ENCODE measurements around the gene ZNF648.
"Not testable (repeated sequence)": the region's sequence is repeated elsewhere in the genome, so short reads cannot be mapped to it uniquely, and the experiment has no call there.

ZNF648 gene

DNA sequence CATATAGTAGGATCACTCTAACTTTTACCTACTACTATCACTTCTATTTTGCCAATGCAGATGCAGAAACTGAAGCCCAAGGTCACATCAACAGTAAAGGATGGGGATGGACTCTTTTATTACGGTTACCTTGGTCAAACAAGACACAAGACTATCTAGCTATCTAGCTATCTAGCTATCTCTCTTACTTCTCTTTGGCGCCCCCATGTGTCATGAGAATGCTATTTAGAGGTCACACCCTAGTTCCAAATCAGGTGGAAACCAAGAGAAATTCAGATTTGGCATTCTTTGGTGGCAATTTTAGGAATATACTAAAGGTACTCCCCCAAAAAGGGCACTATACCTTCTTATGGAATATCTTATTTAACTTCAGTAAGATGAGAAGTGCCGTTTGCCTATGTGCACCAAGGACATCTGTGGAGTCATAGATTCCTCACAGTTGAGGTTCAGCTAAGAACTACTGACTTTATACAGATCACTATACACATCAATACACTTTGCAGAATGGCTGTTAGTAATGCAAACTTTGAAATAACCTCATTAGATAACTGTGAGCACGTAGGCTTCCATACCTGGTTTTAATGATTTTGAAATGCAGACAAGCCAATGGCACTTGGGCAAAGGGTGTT, 6.7 kb downstream of the ZNF648 start:
- Histone ChIP-seq H3K4me1 (ENCODE audit: control insufficient read depth, insufficient read depth, low read length) (no peaks in the 10 kb centered on the region), H3K36me3 (ENCODE audit: control insufficient read depth, insufficient read depth, low read length) (no peaks in the 10 kb centered on the region), H3K9me3 (ENCODE audit: control insufficient read depth, insufficient read depth, low read depth, low read length) (no peaks in the 10 kb centered on the region), H3K9ac (ENCODE audit: low read length) (no peak overlapping the region), H3K27me3 (ENCODE audit: control insufficient read depth, insufficient read depth, low read length) (peaks cover 10% of the 10 kb centered on the region; the same call in 1 of the 2 replicates), H3K27ac (ENCODE audit: low read depth, low read length) (no peak overlapping the region), H3K4me3 (ENCODE audit: low read depth, low read length) (no peak overlapping the region)

- Histone ChIP-seq H3K36me3 (ENCODE audit: control insufficient read depth, insufficient read depth, low read length) (no peaks in the 10 kb centered on the region), H3K27ac (ENCODE audit: low read depth, low read length) (no peak overlapping the region), H3K9me3 (ENCODE audit: control insufficient read depth, insufficient read depth, low read depth, low read length) (no peaks in the 10 kb centered on the region), H3K4me3 (ENCODE audit: low read depth, low read length) (no peak overlapping the region), H3K27me3 (ENCODE audit: control insufficient read depth, insufficient read depth, low read length) (peaks cover 10% of the 10 kb centered on the region; the same call in 1 of the 2 replicates), H3K4me1 (ENCODE audit: control insufficient read depth, insufficient read depth, low read length) (no peaks in the 10 kb centered on the region), H3K9ac (ENCODE audit: low read length) (no peak overlapping the region)
Observed at GRCh38 chr1:182052355-182052754, 9.2 kb downstream of the ZNF648 start.

- Histone ChIP-seq H3K9me3 (ENCODE audit: control insufficient read depth, insufficient read depth, low read depth, low read length) (peaks cover under 1% of the 10 kb centered on the region; the same call in 1 of the 2 replicates), H3K27me3 (ENCODE audit: control insufficient read depth, insufficient read depth, low read length) (peaks cover 10% of the 10 kb centered on the region; the same call in 1 of the 2 replicates), H3K4me3 (ENCODE audit: low read depth, low read length) (no peak overlapping the region), H3K36me3 (ENCODE audit: control insufficient read depth, insufficient read depth, low read length) (no peaks in the 10 kb centered on the region), H3K9ac (ENCODE audit: low read length) (no peak overlapping the region), H3K27ac (ENCODE audit: low read depth, low read length) (no peak overlapping the region), H3K4me1 (ENCODE audit: control insufficient read depth, insufficient read depth, low read length) (no peaks in the 10 kb centered on the region)
Observed at GRCh38 chr1:182051938-182052337, 9.6 kb downstream of the ZNF648 start.

- Histone ChIP-seq H3K27me3 (ENCODE audit: control insufficient read depth, insufficient read depth, low read length) (no peaks in the 10 kb centered on the region), H3K36me3 (ENCODE audit: control insufficient read depth, insufficient read depth, low read length) (no peaks in the 10 kb centered on the region), H3K4me3 (ENCODE audit: low read depth, low read length) (no peak overlapping the region), H3K9ac (ENCODE audit: low read length) (no peak overlapping the region), H3K4me1 (ENCODE audit: control insufficient read depth, insufficient read depth, low read length) (no peaks in the 10 kb centered on the region), H3K9me3 (ENCODE audit: control insufficient read depth, insufficient read depth, low read depth, low read length) (peaks cover 11% of the 10 kb centered on the region; the same call in 1 of the 2 replicates), H3K27ac (ENCODE audit: low read depth, low read length) (no peak overlapping the region)
Observed at GRCh38 chr1:182050481-182051448, 10.7 kb downstream of the ZNF648 start.

DNA sequence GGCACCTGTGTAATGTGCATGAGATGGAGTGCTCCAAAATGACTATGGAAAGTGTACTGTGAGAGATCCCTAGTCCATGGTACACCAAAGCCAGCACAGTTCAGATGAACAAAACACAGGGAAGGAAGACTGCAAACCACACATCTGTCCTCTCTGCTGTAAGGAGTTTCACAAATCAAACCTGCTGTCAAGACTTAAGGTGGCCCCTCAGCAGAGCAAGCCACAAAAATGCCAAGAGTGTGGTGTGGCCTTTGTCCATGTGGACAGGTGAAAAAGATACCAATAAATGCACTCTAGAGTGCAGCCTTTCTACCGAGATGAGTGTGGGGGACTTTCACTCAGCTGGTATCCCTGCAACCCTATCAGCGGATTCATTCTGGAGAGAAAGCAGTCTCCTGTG, 12.9 kb downstream of the ZNF648 start:
- H3K9ac ChIP-seq (ENCODE audit: low read length) = no peak overlapping the region
- no peaks in the 10 kb centered on the region for H3K4me1 ChIP-seq (ENCODE audit: control insufficient read depth, insufficient read depth, low read length)
- H3K36me3 ChIP-seq (ENCODE audit: control insufficient read depth, insufficient read depth, low read length) = no peaks in the 10 kb centered on the region
- no peaks in the 10 kb centered on the region for H3K27me3 ChIP-seq (ENCODE audit: control insufficient read depth, insufficient read depth, low read length)
- H3K9me3 ChIP-seq (ENCODE audit: control insufficient read depth, insufficient read depth, low read depth, low read length) = peaks cover 19% of the 10 kb centered on the region
- H3K27ac ChIP-seq (ENCODE audit: low read depth, low read length) = no peak overlapping the region
- no peak overlapping the region for H3K4me3 ChIP-seq (ENCODE audit: low read depth, low read length)

DNA sequence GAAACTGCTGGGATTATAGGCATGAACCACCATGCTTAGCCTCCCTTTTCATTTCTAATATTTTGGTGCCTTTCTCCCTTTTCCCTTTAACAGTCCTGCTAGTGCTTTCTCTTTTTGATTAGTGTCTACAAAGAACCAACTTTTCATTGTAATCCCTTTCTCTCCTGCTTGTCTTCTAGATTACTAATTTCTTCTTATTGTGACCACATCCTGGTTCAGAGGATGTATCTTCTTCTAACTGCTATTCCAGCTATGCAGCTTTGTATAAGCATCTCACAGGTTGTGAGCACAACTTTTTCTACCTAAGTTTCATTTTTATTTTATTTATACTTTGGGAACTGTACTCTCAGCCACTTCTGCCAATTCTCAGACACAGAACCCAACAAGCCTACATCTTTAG, 14.7 kb downstream of the ZNF648 start:
- no peaks in the 10 kb centered on the region for H3K4me1 ChIP-seq (ENCODE audit: control insufficient read depth, insufficient read depth, low read length)
- peaks cover 19% of the 10 kb centered on the region for H3K9me3 ChIP-seq (ENCODE audit: control insufficient read depth, insufficient read depth, low read depth, low read length)
- H3K36me3 ChIP-seq (ENCODE audit: control insufficient read depth, insufficient read depth, low read length) = no peaks in the 10 kb centered on the region
- H3K4me3 ChIP-seq (ENCODE audit: low read depth, low read length) = no peak overlapping the region
- no peak overlapping the region for H3K9ac ChIP-seq (ENCODE audit: low read length)
- no peak overlapping the region for H3K27ac ChIP-seq (ENCODE audit: low read depth, low read length)
- H3K27me3 ChIP-seq (ENCODE audit: control insufficient read depth, insufficient read depth, low read length) = no peaks in the 10 kb centered on the region

DNA sequence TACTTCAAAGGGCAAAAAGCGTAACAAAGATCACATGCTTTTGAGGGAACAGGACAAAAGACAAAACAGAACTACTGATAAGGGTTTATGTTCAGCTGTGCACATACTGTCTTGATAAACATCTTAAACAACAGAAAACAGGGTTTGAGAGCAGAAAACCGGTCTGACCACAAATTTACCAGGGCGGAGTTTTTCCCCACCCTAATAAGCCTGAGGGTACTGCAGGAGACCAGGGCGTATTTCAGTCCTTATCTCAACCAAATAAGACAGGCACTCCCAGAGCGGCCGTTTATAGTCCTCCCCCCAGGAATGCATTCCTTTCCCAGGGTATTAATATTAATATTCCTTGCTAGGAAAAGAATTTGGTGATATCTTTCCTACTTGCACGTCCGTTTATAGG, 16.0 kb downstream of the ZNF648 start:
- H3K9ac ChIP-seq (ENCODE audit: low read length); H3K27ac ChIP-seq (ENCODE audit: low read depth, low read length); H3K4me3 ChIP-seq (ENCODE audit: low read depth, low read length); H3K36me3 ChIP-seq (ENCODE audit: control insufficient read depth, insufficient read depth, low read length); H3K27me3 ChIP-seq (ENCODE audit: control insufficient read depth, insufficient read depth, low read length); H3K4me1 ChIP-seq (ENCODE audit: control insufficient read depth, insufficient read depth, low read length): not testable (repeated sequence)
- H3K9me3 ChIP-seq (ENCODE audit: control insufficient read depth, insufficient read depth, low read depth, low read length) = peaks cover 19% of the 10 kb centered on the region

DNA sequence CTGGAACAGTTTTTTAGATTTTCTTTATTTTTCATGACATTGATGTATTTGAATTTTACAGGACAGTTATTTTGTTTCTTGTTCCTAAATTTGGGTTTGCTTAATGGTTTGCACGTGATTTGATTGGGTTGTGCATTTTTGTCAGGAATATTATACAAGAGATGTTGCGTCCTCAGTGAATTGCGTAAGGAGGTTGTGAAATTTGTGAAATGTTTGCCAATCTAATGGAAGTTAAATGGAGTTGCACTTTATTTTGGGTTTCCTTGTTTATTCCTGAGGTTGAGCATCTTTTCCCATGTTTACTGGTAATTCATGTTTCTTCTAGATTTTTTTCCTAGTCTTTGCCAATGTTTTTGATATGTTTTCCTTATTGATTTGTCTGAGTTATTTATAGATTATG, 19.9 kb downstream of the ZNF648 start:
- Histone ChIP-seq H3K36me3 (ENCODE audit: control insufficient read depth, insufficient read depth, low read length) (no peaks in the 10 kb centered on the region), H3K9me3 (ENCODE audit: control insufficient read depth, insufficient read depth, low read depth, low read length) (peaks cover 27% of the 10 kb centered on the region), H3K9ac (ENCODE audit: low read length) (no peak overlapping the region), H3K4me1 (ENCODE audit: control insufficient read depth, insufficient read depth, low read length) (no peaks in the 10 kb centered on the region), H3K4me3 (ENCODE audit: low read depth, low read length) (no peak overlapping the region), H3K27ac (ENCODE audit: low read depth, low read length) (no peak overlapping the region), H3K27me3 (ENCODE audit: control insufficient read depth, insufficient read depth, low read length) (no peaks in the 10 kb centered on the region)

DNA sequence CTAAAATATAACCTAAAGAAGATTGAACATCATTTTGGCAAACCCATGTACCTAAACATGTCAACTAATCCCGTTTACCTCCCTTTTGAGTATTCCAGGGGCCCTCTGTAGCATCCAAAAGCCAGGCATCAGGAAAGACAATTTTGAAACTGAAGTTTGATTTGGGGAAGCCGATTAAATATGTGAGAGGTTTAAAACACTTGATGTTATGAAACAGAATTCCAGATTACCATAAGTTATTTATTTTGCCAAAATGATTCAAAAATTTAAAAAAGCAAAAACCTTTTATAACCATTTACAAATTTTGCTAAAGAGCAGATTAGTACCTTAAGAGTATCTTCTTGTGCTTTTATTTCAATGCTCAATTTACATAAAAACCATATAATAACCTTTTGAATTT, 23.3 kb downstream of the ZNF648 start:
- H3K9me3 ChIP-seq (ENCODE audit: control insufficient read depth, insufficient read depth, low read depth, low read length) = peaks cover 19% of the 10 kb centered on the region
- H3K27ac ChIP-seq (ENCODE audit: low read depth, low read length) = no peak overlapping the region
- H3K36me3 ChIP-seq (ENCODE audit: control insufficient read depth, insufficient read depth, low read length) = no peaks in the 10 kb centered on the region
- H3K27me3 ChIP-seq (ENCODE audit: control insufficient read depth, insufficient read depth, low read length) = no peaks in the 10 kb centered on the region
- peaks cover 4% of the 10 kb centered on the region; the same call in 1 of the 2 replicates for H3K4me1 ChIP-seq (ENCODE audit: control insufficient read depth, insufficient read depth, low read length)
- no peak overlapping the region for H3K9ac ChIP-seq (ENCODE audit: low read length)
- H3K4me3 ChIP-seq (ENCODE audit: low read depth, low read length) = no peak overlapping the region

DNA sequence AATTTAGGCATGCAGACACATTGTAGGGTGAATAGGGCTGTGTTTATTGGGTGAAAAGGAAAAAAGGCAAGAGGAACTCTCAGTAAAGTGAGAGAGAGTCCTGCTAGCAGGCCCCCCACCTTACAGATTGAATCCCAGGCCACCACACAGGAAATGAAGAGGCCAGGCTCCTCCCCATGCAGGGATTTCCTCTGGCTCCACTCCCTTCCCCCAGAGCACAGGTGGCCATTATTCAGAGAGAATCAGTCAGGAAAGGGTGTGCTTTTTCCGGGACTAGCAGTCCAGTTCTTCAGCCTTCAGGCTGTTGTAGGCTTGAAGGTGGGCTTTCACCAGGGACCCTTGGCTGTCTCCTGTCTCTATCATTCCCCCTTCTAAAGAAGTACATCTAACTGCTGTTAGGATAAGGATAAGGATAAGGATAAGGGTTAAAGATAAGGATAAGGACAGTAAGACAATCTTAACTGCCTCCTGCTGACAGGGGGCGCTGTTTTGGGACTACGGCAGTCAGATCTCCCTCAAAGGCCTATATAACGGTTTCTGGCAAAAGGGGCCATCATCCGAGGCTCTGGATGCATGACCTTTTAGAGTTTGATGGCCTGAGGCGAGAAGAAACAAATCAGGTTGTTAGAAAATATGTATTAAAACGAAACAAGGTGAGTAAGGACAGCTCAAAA, 26.3 kb downstream of the ZNF648 start:
- Histone ChIP-seq H3K4me3 (ENCODE audit: low read depth, low read length) (no peak overlapping the region), H3K9me3 (ENCODE audit: control insufficient read depth, insufficient read depth, low read depth, low read length) (peaks cover 19% of the 10 kb centered on the region), H3K27ac (ENCODE audit: low read depth, low read length) (no peak overlapping the region), H3K4me1 (ENCODE audit: control insufficient read depth, insufficient read depth, low read length) (peaks cover 4% of the 10 kb centered on the region; the same call in 1 of the 2 replicates), H3K27me3 (ENCODE audit: control insufficient read depth, insufficient read depth, low read length) (no peaks in the 10 kb centered on the region), H3K36me3 (ENCODE audit: control insufficient read depth, insufficient read depth, low read length) (no peaks in the 10 kb centered on the region), H3K9ac (ENCODE audit: low read length) (no peak overlapping the region)

All from HUES6 (cell line).